Subcutaneous adipose tissue (tissue), 4 donors: Measurements from ENCODE around the gene GPX5. TPM values are rescaled to one million over a fixed set of nuclear protein-coding genes. Genes with fewer than 3 reads are reported as not detected.

ENCODE experiments used
- total RNA-seq, 4 donors: library from RNA; depleted of rRNA; stranded (reverse); fragments of >200 nt; gene quantifications; one replicate each; pipeline ENCODE4 v1.1.0, GENCODE V29; 2016
- TF ChIP-seq, protein P1 (sequence below): fragments of 450-650 bp; IDR thresholded peaks from one replicate; pipeline ENCODE4 v1.5.1; 2016; ENCODE audit warnings: low read depth, mild to moderate bottlenecking, control low read depth, antibody characterized with exemption, moderate library complexity

GPX5 gene
- total RNA-seq, 4 donors from 2014 or later, result not detected

DNA sequence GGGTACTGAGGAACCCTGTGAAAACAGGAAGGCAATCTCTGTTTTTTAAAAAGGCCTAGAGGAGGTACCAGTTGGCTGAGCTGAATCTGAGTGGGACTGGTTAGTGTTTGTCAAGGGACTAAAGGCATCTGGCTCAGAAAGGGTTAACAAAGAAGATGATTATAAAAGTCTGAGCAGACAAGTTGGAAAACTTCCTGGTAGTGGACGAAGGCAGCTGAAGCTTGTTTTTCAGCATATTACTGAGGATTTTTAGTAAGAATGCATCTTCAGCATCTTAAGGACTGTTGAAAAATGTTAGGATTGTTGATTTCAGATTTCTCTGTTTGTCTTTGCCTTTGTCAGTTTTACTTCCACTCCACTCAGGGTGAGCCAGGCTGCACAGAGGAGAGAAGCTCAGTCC lies 5.1 kb downstream of the GPX5 start:
- TF ChIP-seq, protein P1, sequence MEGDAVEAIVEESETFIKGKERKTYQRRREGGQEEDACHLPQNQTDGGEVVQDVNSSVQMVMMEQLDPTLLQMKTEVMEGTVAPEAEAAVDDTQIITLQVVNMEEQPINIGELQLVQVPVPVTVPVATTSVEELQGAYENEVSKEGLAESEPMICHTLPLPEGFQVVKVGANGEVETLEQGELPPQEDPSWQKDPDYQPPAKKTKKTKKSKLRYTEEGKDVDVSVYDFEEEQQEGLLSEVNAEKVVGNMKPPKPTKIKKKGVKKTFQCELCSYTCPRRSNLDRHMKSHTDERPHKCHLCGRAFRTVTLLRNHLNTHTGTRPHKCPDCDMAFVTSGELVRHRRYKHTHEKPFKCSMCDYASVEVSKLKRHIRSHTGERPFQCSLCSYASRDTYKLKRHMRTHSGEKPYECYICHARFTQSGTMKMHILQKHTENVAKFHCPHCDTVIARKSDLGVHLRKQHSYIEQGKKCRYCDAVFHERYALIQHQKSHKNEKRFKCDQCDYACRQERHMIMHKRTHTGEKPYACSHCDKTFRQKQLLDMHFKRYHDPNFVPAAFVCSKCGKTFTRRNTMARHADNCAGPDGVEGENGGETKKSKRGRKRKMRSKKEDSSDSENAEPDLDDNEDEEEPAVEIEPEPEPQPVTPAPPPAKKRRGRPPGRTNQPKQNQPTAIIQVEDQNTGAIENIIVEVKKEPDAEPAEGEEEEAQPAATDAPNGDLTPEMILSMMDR, result no peak

DNA sequence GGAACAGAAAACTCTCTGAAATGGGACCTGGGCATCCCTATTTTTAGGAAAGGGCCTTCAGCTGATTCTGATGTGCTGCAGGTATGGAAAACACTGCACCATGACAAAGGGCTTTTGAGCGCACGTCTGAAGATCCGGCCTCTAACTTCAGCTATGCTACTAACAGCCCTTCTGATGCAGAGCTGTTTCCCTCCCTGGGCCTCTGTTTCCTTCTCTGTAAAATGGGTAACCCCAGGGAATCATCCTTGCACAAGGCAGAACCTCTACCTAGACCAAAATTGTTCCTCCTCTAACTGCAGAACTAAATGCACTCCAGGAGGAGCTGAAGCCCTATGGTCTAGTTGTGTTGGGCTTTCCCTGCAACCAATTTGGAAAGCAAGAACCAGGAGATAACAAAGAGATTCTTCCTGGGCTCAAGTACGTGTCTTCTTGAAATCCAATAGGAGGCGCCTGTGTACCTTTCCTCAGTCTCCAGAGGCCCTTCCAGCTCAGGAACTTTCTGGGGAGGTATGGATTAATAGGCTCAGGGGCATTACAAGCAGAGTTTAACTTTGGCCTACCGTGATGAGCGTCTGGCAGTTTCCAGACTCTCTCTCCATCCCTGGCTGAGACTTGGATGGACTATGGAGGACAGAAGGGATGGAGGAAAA lies 5.9 kb downstream of the GPX5 start:
- TF ChIP-seq, protein P1, result no peak

DNA sequence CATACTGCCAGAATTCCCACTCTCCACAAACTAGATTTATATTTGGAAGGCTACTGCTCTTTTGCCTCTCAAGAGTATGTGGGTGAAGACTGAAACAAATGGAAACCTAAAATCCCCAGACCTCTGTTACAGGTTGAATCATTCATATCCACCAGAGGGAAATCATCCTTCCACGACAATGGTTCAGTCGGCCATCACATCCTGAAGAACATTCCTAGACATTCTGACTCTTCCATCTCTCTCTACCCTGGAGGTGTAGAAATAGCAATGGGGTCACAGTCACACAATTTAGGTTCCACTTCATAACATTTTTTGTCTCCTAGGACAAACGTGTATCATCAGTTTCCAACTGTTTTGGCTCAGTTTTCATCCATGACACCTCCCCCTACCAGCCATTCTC lies 8.6 kb downstream of the GPX5 start:
- TF ChIP-seq, protein P1, result no peak

DNA sequence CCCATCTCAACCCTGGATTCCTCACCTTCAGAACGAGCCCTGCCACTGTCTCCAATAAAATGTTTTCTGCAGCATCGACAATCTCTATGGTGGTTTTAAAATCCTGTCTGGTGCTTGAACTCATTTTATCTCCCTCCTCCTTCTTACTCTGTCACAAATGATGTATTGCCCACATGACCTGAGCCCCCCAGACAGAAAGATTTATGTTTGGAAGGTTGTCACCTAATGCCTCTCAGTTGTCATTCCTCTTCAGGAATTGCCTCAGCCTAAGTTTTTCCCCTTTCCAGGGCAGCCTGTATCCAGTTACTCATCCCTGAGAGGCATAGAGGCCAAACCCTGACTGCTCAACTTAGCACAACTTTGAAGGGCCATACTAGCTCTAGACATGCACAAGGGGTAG lies 9.2 kb downstream of the GPX5 start:
- TF ChIP-seq, protein P1, result no peak

DNA sequence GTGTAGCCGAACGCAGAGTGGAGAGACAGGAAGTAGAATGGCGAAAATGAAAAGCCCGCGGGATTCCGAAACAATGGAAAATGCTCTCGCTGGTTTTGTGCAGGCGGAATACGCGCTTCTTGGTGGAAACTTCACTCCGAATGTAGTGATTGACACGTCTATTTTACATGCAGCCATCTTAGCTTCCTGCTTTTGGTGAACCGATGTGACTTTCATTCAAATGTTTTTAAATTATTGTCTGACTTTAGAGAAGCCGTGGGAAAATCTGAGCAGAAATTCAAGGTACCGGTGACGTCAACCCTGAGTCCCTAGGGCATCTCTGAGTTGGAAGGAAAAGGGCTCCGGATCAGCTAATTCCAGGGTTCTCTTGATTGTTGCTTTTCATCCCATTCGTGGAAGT lies 11.4 kb downstream of the GPX5 start:
- TF ChIP-seq, protein P1, result no peak

DNA sequence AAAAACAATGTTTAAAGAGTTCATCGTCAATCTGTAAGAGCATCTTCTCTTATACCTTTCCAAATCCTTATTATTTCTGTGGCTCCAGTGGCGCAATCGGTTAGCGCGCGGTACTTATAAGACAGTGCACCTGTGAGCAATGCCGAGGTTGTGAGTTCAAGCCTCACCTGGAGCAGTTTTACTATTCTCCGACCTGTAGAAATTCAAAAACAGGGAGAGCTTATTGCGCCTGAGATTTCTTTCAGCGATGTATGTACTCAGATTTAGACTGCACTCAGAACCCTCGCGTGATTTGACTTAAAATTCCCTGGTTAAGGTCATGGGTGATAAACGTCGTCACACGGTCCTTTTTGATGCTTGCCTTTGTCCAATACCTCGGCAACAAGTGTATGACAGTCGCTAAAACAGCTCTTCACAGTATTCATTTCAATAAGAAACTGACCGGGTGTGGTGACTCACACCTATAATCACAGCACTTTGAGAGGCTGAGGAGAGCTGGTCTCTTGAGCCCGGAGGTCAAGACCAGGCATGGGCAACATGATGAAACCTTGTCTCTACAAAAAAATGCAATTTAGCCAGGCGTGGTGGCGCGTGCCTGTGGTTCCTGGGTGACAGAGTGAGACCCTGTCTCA lies 11.9 kb downstream of the GPX5 start:
- TF ChIP-seq, protein P1, result no peak

DNA sequence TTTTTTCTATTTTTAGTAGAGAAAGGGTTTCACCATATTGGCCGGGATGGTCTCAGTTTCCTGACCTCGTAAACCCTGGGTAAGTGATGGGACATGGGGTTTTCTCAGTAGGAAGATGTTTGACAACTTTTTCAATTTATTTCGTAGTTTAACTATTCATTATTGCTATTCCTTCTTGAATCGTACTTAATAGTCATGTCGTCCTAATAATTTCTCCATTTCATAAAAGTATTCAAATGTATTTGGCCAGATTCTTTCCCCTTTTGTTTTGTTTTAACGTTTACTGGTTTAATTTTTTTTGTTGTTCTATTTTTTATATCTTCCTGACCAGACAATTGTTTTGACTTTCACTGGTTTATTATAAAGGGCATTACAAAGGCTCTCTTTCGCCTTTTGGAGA lies 16.3 kb downstream of the GPX5 start:
- TF ChIP-seq, protein P1, result no peak
